ENCODE results near the gene SPINK4.

SPINK4 gene

DNA sequence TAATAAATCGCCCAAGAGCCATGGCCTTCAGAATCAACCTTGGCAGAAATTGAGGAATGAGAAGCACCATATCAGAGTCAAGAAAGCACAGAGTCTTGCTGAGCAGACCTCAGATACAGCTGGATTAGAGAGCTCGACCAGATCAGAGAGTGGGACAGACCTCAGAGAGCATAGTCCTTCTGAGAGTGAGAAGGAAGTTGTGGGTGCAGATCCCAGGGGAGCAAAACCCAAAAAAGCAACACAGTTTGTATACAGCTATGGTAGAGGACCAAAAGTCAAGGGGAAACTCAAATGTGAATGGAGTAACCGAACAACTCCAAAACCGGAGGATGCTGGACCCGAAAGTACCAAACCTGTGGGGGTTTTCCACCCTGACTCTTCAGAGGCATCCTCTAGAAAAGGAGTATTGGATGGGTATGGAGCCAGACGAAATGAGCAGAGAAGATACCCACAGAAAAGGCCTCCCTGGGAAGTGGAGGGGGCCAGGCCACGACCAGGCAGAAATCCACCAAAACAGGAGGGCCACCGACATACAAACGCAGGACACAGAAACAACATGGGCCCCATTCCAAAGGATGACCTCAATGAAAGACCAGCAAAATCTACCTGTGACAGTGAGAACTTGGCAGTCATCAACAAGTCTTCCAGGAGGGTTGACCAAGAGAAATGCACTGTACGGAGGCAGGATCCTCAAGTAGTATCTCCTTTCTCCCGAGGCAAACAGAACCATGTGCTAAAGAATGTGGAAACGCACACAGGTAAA is 54.9 kb downstream of the SPINK4 start:
- DNase-seq = no peak

DNA sequence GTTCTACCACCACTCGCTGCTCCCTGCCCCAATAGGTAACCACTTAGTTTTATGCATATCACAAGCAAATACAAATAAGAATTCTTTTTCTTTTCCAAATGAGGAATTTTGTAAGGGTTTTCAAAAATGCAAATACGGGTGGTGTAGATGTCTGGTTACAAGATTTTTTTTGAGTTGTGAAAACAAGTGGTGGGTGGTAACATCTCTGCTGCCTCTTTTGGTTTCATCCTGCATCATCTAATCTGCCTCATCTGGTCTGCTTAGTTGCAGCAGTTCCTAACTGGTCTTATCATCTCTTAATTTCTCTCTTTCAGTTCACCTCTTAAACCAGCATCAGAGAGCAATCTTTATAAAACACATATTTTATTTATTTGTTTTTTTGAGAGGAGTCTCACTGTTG is 55.6 kb downstream of the SPINK4 start:
- DNase-seq = no peak

DNA sequence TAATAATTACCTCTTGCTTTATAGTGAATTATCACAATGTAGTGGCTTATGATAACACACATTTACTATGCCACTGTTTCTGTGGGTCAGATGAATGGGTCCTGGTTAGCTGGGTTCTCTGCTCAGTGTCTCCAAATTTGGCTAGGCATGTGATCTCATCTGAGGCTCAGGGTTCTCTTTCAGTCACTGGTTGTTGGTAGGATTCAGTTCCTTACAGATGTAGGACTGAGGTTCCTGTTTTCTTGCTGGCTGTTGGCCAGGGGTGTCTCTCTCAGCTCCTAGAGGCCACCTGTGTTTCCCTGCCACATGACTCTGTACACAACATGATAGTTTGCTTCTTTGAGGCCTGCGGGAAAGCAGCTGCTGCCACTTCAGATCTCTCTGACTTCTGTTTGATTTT is 57.5 kb downstream of the SPINK4 start:
- no peak for DNase-seq

All from T1000 (cell line).